OCI-LY1 (cell line): ENCODE measurements around the gene ROBO1.

Experiments
- H2AFZ ChIP-seq: fragments of 200-600 bp; sonication (generic), shearing (Covaris generic); 2 replicates; pipeline ENCODE4 v1.6.0; 2014; ENCODE audit warnings: antibody characterized with exemption, mild to moderate bottlenecking, low read length
- H3F3A ChIP-seq: fragments of 200-600 bp; sonication (generic), shearing (Covaris generic); 2 replicates; pipeline ENCODE4 v1.6.0; 2014; ENCODE audit warnings: mild to moderate bottlenecking, antibody characterized with exemption, low read length, moderate library complexity; ENCODE audit not compliant: insufficient read depth
- H3K27ac ChIP-seq: fragments of 200-600 bp; sonication (generic); 2 replicates; pipeline ENCODE4 v1.5.1; 2014; ENCODE audit warnings: low read length, mixed run types, mild to moderate bottlenecking, low read depth; ENCODE audit not compliant: poor library complexity, severe bottlenecking
- H3K27me3 ChIP-seq: fragments of 200-600 bp; sonication (generic); 2 replicates; pipeline ENCODE4 v1.6.0; 2014; ENCODE audit warnings: antibody characterized with exemption, mild to moderate bottlenecking, low read length, moderate library complexity; ENCODE audit not compliant: insufficient read depth
- H3K36me3 ChIP-seq: fragments of 200-600 bp; sonication (generic); 2 replicates; pipeline ENCODE4 v1.6.1; 2014; ENCODE audit warnings: mild to moderate bottlenecking, antibody characterized with exemption, low read length, moderate library complexity, mixed read lengths; ENCODE audit not compliant: insufficient read depth
- H3K4me1 ChIP-seq: fragments of 200-600 bp; sonication (generic); 2 replicates; pipeline ENCODE4 v1.5.1; 2014; ENCODE audit warnings: mild to moderate bottlenecking, low read length, moderate library complexity; ENCODE audit not compliant: insufficient read depth, severe bottlenecking
- H3K4me2 ChIP-seq: fragments of 200-600 bp; sonication (generic), shearing (Covaris generic); 2 replicates; pipeline ENCODE4 v1.6.1; 2014; ENCODE audit warnings: low read length
- H3K4me3 ChIP-seq: fragments of 200-600 bp; sonication (generic); 2 replicates; pipeline ENCODE4 v1.5.1; 2014; ENCODE audit warnings: low read length, low read depth, mild to moderate bottlenecking, mixed read lengths; ENCODE audit not compliant: poor library complexity, severe bottlenecking
- H3K79me2 ChIP-seq: fragments of 200-600 bp; shearing (Covaris generic); 2 replicates; pipeline ENCODE4 v1.6.1; 2016; ENCODE audit warnings: mixed run types, low read length, mixed read lengths; ENCODE audit not compliant: insufficient read depth
- H3K9ac ChIP-seq: fragments of 200-600 bp; sonication (generic), shearing (Covaris generic); 2 replicates; pipeline ENCODE4 v1.6.1; 2014; ENCODE audit warnings: mild to moderate bottlenecking, low read length, mixed read lengths
- H3K9me2 ChIP-seq: fragments of 200-600 bp; sonication (generic), shearing (Covaris generic); 2 replicates; pipeline ENCODE4 v1.6.1; 2014; ENCODE audit warnings: low read depth, mild to moderate bottlenecking, low read length, mixed read lengths
- H3K9me3 ChIP-seq: fragments of 200-600 bp; shearing (Covaris generic); 2 replicates; pipeline ENCODE4 v1.6.1; 2014; ENCODE audit warnings: low read length, mixed read lengths
- H4K20me1 ChIP-seq: fragments of 200-600 bp; sonication (generic), shearing (Covaris generic); 2 replicates; pipeline ENCODE4 v1.6.0; 2016; ENCODE audit warnings: mild to moderate bottlenecking, low read length; ENCODE audit not compliant: insufficient read depth
- EZH2 ChIP-seq: fragments of 200-600 bp; sonication (generic), shearing (Covaris generic); IDR thresholded peaks from 2 replicates; pipeline ENCODE4 v1.8.0; 2017; ENCODE audit warnings: borderline replicate concordance, mixed run types, mild to moderate bottlenecking, antibody characterized with exemption, low read length, moderate library complexity, mixed read lengths
- TF ChIP-seq, protein P1 (sequence below): fragments of 200-600 bp; sonication (generic), shearing (Covaris generic); IDR thresholded peaks from 2 replicates; pipeline ENCODE4 v1.5.1; 2017; ENCODE audit warnings: mild to moderate bottlenecking, antibody characterized with exemption, low read length, moderate library complexity, mixed read lengths

Gene ROBO1

DNA sequence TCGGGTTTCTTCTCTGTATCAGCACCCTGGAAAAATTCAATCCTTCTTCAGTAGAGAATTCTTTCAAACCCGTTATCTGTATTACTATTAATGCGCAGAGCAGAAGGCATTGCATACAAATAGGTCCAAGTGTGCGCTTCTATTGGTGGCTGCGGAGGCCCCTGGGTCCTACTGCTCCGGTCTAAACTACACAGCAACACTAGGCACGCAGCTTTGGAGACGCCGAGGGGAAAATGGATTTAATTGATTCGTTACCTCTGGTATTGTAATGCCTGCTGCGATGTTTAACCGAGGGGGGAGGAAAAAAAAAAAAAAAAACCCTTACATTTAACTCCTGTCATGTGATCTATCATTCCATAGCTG is at the start of gene ROBO1:
TSS of gene ROBO1 (minus strand) at position 94 of the 363 bp plus-strand sequence.
- no peak within 1 kb of the TSS for H3K4me2 ChIP-seq
- no peaks in the 10 kb centered on the region for H3K27me3 ChIP-seq
- H3K36me3 ChIP-seq = no peaks in the 10 kb centered on the region
- TF ChIP-seq, protein P1, sequence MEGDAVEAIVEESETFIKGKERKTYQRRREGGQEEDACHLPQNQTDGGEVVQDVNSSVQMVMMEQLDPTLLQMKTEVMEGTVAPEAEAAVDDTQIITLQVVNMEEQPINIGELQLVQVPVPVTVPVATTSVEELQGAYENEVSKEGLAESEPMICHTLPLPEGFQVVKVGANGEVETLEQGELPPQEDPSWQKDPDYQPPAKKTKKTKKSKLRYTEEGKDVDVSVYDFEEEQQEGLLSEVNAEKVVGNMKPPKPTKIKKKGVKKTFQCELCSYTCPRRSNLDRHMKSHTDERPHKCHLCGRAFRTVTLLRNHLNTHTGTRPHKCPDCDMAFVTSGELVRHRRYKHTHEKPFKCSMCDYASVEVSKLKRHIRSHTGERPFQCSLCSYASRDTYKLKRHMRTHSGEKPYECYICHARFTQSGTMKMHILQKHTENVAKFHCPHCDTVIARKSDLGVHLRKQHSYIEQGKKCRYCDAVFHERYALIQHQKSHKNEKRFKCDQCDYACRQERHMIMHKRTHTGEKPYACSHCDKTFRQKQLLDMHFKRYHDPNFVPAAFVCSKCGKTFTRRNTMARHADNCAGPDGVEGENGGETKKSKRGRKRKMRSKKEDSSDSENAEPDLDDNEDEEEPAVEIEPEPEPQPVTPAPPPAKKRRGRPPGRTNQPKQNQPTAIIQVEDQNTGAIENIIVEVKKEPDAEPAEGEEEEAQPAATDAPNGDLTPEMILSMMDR = no peak
- no peak for TF ChIP-seq EZH2
- H3K79me2 ChIP-seq = no peaks in the 10 kb centered on the region
- no peak within 1 kb of the TSS for H3K9ac ChIP-seq
- H3F3A ChIP-seq = no peaks in the 10 kb centered on the region
- no peaks in the 10 kb centered on the region for H3K9me3 ChIP-seq
- H3K27ac ChIP-seq = no peak within 1 kb of the TSS
- H3K9me2 ChIP-seq = no peaks in the 10 kb centered on the region
- no peaks in the 10 kb centered on the region for H3K4me1 ChIP-seq
- H4K20me1 ChIP-seq = no peaks in the 10 kb centered on the region
- no peak within 1 kb of the TSS for H2AFZ ChIP-seq
- H3K4me3 ChIP-seq = no peak within 1 kb of the TSS

DNA sequence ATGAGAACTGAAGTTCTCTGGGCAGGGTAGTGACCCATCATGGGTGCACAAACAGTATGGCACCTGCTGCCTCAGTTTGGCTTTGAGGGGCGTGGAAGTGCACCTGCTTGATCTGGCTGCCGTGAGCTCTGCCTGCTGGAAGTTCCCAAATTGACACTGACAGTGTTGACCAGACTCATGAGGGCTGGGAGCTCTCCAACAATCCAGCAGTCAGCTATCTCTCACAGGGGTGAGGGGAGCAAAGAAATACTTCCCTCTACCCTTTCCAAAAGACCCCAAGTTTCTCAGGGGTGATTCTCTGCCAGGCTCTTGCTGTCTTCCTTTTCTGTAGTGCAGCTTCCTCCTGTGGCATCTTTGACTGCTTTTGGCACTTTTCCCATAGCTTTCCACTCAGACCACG is 49.4 kb upstream of the ROBO1 start:
- no peaks in the 10 kb centered on the region for H3F3A ChIP-seq
- H3K36me3 ChIP-seq = no peaks in the 10 kb centered on the region
- no peaks in the 10 kb centered on the region for H3K4me1 ChIP-seq
- H3K27me3 ChIP-seq = no peaks in the 10 kb centered on the region
- no peak overlapping the region for H2AFZ ChIP-seq
- H3K4me2 ChIP-seq = no peak overlapping the region
- TF ChIP-seq EZH2 = no peak
- TF ChIP-seq, protein P1 = no peak
- H3K27ac ChIP-seq = no peak overlapping the region
- no peaks in the 10 kb centered on the region for H4K20me1 ChIP-seq
- no peak overlapping the region for H3K9ac ChIP-seq
- H3K9me3 ChIP-seq = no peaks in the 10 kb centered on the region
- H3K9me2 ChIP-seq = no peaks in the 10 kb centered on the region
- H3K4me3 ChIP-seq = no peak overlapping the region
- no peaks in the 10 kb centered on the region for H3K79me2 ChIP-seq

DNA sequence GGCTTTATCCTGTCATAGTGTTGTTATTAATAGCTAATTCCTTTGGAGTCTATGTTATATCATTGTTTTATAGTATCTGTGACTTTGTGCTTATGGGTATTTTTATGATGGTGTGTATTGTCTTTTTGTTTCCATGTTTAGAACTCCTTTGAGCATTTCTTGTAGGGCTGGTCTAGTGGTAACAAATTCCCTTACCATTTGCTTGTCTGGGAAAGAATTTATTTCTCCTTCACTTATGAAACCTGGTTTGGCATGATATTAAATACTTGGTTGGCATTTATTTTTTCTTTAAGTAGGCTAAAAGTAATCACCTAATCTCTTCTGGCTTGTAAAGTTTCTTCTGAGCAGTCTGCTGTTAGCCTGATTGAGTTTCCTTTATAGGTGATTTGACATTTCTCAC is 47.7 kb upstream of the ROBO1 start:
- no peaks in the 10 kb centered on the region for H3K9me2 ChIP-seq
- H4K20me1 ChIP-seq = no peaks in the 10 kb centered on the region
- H3K27me3 ChIP-seq = no peaks in the 10 kb centered on the region
- H3K4me1 ChIP-seq = no peaks in the 10 kb centered on the region
- H3K9me3 ChIP-seq = no peaks in the 10 kb centered on the region
- no peak overlapping the region for H3K4me3 ChIP-seq
- no peaks in the 10 kb centered on the region for H3K36me3 ChIP-seq
- H3K27ac ChIP-seq = no peak overlapping the region
- TF ChIP-seq, protein P1 = no peak
- no peak for TF ChIP-seq EZH2
- H3K79me2 ChIP-seq = no peaks in the 10 kb centered on the region
- no peaks in the 10 kb centered on the region for H3F3A ChIP-seq
- H3K4me2 ChIP-seq = no peak overlapping the region
- no peak overlapping the region for H3K9ac ChIP-seq
- no peak overlapping the region for H2AFZ ChIP-seq
